Activated naive CD8-positive, alpha-beta T cell treated with anti-CD3 and anti-CD28 coated beads for 36 hours (primary cell): Measurements from ENCODE around the gene SCNN1B. TPM values are rescaled to one million over a fixed set of nuclear protein-coding genes. Genes with fewer than 3 reads are reported as not detected.

Experiments used
- DNase-seq: peaks from one replicate; pipeline ENCODE4 v3.0.0; 2021
- H3K27ac Mint-ChIP-seq: one replicate; pipeline ENCODE4 v1.8.0; 2022; ENCODE audit warnings: mild to moderate bottlenecking, moderate library complexity, mixed read lengths
- H3K27me3 Mint-ChIP-seq: one replicate; pipeline ENCODE4 v1.8.0; 2022; ENCODE audit warnings: mild to moderate bottlenecking, mixed read lengths
- H3K36me3 Mint-ChIP-seq: one replicate; pipeline ENCODE4 v1.8.0; 2021; ENCODE audit warnings: mild to moderate bottlenecking, mixed read lengths
- H3K4me1 Mint-ChIP-seq: one replicate; pipeline ENCODE4 v1.8.0; 2021; ENCODE audit warnings: mixed read lengths
- H3K4me3 Mint-ChIP-seq: one replicate; pipeline ENCODE4 v1.8.0; 2022; ENCODE audit warnings: mild to moderate bottlenecking, moderate library complexity, mixed read lengths
- H3K9me3 Mint-ChIP-seq: one replicate; pipeline ENCODE4 v1.8.0; 2022; ENCODE audit warnings: mixed read lengths
- total RNA-seq, 2 experiments: library from RNA; stranded (reverse); gene quantifications; one replicate each; pipeline ENCODE4 v1.2.3, GENCODE V29; 2021

SCNN1B gene
- total RNA-seq, 2 experiments from 2014 or later = not detected

- peaks cover 13% of the 10 kb centered on the region for H3K27me3 Mint-ChIP-seq
- peaks cover 10% of the 10 kb centered on the region for H3K4me1 Mint-ChIP-seq
- no peaks in the 10 kb centered on the region for H3K36me3 Mint-ChIP-seq
- no peak for DNase-seq
- H3K27ac Mint-ChIP-seq = no peak overlapping the region
- no peak overlapping the region for H3K4me3 Mint-ChIP-seq
- H3K9me3 Mint-ChIP-seq = no peaks in the 10 kb centered on the region
Observed at GRCh38 chr16:23323224-23324030, 21.3 kb downstream of the SCNN1B start.

GRCh38 chr16:23324727-23325126 is 22.6 kb downstream of the SCNN1B start:
- peaks cover 10% of the 10 kb centered on the region for H3K4me1 Mint-ChIP-seq
- H3K9me3 Mint-ChIP-seq = no peaks in the 10 kb centered on the region
- H3K27ac Mint-ChIP-seq = no peak overlapping the region
- no peak for DNase-seq
- no peaks in the 10 kb centered on the region for H3K36me3 Mint-ChIP-seq
- peaks cover 13% of the 10 kb centered on the region for H3K27me3 Mint-ChIP-seq
- no peak overlapping the region for H3K4me3 Mint-ChIP-seq

- Mint-ChIP-seq H3K27ac (no peak overlapping the region), H3K36me3 (no peaks in the 10 kb centered on the region), H3K27me3 (peaks cover 13% of the 10 kb centered on the region), H3K4me3 (no peak overlapping the region), H3K4me1 (peaks cover 10% of the 10 kb centered on the region), H3K9me3 (no peaks in the 10 kb centered on the region)
- DNase-seq = no peak
Observed at GRCh38 chr16:23327836-23328235, 25.7 kb downstream of the SCNN1B start.

- Mint-ChIP-seq H3K27me3 (peaks cover 4% of the 10 kb centered on the region), H3K4me3 (no peak overlapping the region)
Observed at GRCh38 chr16:23330161-23330560, 28.1 kb downstream of the SCNN1B start.

GRCh38 chr16:23330583-23331249 is 28.6 kb downstream of the SCNN1B start:
- H3K4me1 Mint-ChIP-seq = no peaks in the 10 kb centered on the region
- no peak for DNase-seq
- no peak overlapping the region for H3K27ac Mint-ChIP-seq
- H3K4me3 Mint-ChIP-seq = no peak overlapping the region
- peaks cover 3% of the 10 kb centered on the region for H3K27me3 Mint-ChIP-seq
- no peaks in the 10 kb centered on the region for H3K36me3 Mint-ChIP-seq
- H3K9me3 Mint-ChIP-seq = no peaks in the 10 kb centered on the region

More at GRCh38 chr16:23330161-23330560, 28.1 kb downstream of the SCNN1B start:
- Mint-ChIP-seq H3K27ac (no peak overlapping the region), H3K9me3 (no peaks in the 10 kb centered on the region), H3K4me1 (no peaks in the 10 kb centered on the region), H3K36me3 (no peaks in the 10 kb centered on the region)
- DNase-seq = no peak

DNA sequence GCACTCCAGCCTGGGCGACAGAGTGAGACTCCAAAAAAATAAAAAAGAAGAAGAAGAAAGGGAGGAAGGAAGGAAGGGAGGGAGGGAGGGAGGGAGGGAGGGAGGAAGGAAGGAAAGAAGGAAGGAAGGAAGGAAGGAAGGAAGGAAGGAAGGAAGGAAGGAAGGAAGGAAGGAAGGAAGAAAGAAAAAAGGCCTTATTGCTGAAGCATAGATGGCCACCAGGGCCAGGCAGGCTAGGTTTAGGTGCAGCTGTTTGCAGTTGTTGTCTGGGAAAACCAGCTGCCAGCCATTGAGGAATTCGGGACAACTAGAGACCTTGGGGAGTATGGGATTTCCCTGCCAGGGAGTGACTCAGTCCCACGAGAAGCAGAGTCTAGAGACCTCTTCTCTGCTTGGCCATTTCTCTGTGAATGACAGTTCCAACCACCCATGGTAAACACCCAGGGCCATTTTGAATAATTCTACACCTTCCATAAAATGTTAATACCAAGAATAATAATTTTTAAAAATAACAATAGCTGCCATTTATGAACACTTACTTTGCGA is 31.0 kb downstream of the SCNN1B start:
- no peak overlapping the region for H3K27ac Mint-ChIP-seq
- peaks cover 1% of the 10 kb centered on the region for H3K4me1 Mint-ChIP-seq
- H3K36me3 Mint-ChIP-seq = no peaks in the 10 kb centered on the region
- H3K27me3 Mint-ChIP-seq = peaks cover 3% of the 10 kb centered on the region
- no peaks in the 10 kb centered on the region for H3K9me3 Mint-ChIP-seq
- DNase-seq = no peak
- H3K4me3 Mint-ChIP-seq = no peak overlapping the region

- no peaks in the 10 kb centered on the region for H3K9me3 Mint-ChIP-seq
- no peak for DNase-seq
- no peak overlapping the region for H3K4me3 Mint-ChIP-seq
- no peak overlapping the region for H3K27ac Mint-ChIP-seq
- peaks cover 1% of the 10 kb centered on the region for H3K4me1 Mint-ChIP-seq
- peaks cover 11% of the 10 kb centered on the region for H3K27me3 Mint-ChIP-seq
- no peaks in the 10 kb centered on the region for H3K36me3 Mint-ChIP-seq
Observed at GRCh38 chr16:23333831-23334456, 31.8 kb downstream of the SCNN1B start.

DNA sequence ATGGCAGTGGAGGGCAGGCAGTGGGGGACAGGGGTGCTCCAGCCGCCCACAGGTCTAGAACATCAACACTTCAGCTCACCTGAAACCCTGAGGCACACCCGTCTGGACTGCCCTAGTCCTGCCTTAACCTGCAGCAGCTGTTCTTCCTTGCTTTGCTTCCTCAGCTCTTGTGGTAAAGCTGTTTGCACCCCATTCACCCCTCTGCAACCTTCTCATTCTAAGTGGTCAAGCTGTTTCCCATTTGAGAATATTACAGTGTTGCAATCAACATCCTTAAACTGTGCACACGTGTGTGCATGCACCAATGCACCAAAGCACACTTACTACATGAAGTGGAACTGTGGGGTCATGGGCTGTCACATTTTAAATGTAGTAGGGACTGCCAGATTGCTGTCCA is 32.4 kb downstream of the SCNN1B start:
- no peaks in the 10 kb centered on the region for H3K36me3 Mint-ChIP-seq
- no peak overlapping the region for H3K4me3 Mint-ChIP-seq

GRCh38 chr16:23334950-23335349 is 32.8 kb downstream of the SCNN1B start:
- Mint-ChIP-seq H3K9me3 (no peaks in the 10 kb centered on the region), H3K4me3 (no peak overlapping the region), H3K36me3 (no peaks in the 10 kb centered on the region), H3K4me1 (peaks cover 1% of the 10 kb centered on the region), H3K27ac (no peak overlapping the region), H3K27me3 (peaks cover 11% of the 10 kb centered on the region)
- no peak for DNase-seq

More for the DNA sequence above, 32.4 kb downstream of the SCNN1B start:
- DNase-seq = no peak
- Mint-ChIP-seq H3K27ac (no peak overlapping the region), H3K27me3 (peaks cover 11% of the 10 kb centered on the region), H3K9me3 (no peaks in the 10 kb centered on the region), H3K4me1 (peaks cover 1% of the 10 kb centered on the region)

- DNase-seq = no peak
- Mint-ChIP-seq H3K9me3 (no peaks in the 10 kb centered on the region), H3K27me3 (peaks cover 26% of the 10 kb centered on the region), H3K36me3 (no peaks in the 10 kb centered on the region), H3K4me1 (peaks cover 1% of the 10 kb centered on the region), H3K27ac (no peak overlapping the region), H3K4me3 (no peak overlapping the region)
Observed at GRCh38 chr16:23337836-23338550, 35.9 kb downstream of the SCNN1B start.

GRCh38 chr16:23339787-23340186 is 37.7 kb downstream of the SCNN1B start:
- no peak for DNase-seq
- H3K27me3 Mint-ChIP-seq = peaks cover 26% of the 10 kb centered on the region

DNA sequence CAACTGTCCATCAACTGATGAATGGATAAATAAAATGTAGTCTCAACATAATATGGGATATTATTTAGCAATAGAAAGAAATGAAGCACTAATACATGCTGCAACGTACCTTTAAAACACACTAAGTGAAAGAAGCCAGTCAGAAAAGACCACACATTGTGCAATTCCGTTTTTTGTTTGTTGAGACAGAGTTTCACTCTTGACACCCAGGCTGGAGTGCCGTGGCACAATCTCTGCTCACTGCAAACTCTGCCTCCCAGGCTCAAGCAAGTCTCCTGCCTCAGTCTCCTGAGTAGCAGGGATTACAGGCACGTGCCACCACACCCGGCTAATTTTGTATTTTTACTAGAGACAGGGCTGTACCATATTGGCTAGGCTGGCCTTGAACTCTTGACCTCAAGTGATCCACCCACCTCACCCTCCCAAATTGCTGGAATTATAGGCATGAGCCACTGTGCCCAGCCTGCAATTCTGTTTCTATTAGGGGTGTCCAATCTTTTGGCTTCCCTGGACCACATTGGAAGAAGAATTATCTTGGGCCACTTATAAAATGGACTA is 40.1 kb downstream of the SCNN1B start:
- peaks cover 23% of the 10 kb centered on the region for H3K27me3 Mint-ChIP-seq
- no peaks in the 10 kb centered on the region for H3K4me1 Mint-ChIP-seq
- no peaks in the 10 kb centered on the region for H3K9me3 Mint-ChIP-seq
- no peak for DNase-seq
- no peak overlapping the region for H3K27ac Mint-ChIP-seq
- no peaks in the 10 kb centered on the region for H3K36me3 Mint-ChIP-seq
- H3K4me3 Mint-ChIP-seq = no peak overlapping the region

More at GRCh38 chr16:23339787-23340186, 37.7 kb downstream of the SCNN1B start:
- Mint-ChIP-seq H3K36me3 (no peaks in the 10 kb centered on the region), H3K9me3 (no peaks in the 10 kb centered on the region), H3K27ac (no peak overlapping the region), H3K4me3 (no peak overlapping the region), H3K4me1 (peaks cover 1% of the 10 kb centered on the region)

DNA sequence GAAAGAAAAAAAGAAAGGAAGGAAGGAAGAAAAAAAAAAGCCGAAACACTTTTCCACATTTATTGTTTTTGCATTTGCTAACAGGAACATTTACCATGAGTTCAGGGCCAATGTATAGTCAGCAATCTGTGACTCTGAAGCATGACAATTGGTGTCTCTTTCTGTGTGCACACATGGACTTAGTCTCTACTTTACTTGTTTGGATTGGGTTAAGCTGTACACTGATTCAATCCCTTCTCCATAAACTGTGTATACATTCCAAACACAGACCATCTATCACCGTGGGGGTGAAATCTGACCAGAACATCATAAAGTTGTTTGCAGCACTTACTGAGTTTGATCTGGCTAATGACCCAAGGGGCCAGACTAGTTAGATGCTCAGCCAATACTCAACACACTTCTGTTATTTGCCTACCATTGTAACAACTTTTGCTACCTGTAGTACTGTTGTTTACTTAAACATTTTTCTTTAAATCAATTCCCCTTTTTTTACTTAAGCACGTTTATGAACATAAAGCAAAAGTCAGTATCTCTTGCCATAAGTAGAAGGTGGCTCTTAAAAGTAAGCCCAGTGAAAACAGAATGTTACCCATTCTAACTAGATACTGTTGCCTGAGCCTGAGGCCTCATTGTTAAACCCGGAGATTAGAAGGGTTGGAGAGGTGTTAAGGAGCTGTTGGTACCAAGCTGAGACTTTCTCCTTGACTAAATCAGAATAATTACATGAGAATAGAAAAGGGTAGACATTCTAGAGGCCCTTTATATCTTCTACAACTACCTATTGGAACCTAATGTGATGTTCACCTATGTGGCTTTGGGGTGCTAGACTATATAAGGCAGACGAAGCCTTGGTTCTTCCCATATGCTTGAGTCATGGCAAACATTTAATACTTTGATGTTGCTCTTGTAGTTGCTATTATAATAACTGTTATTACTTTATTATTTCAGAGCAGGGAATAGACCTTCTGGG is 41.8 kb downstream of the SCNN1B start:
- no peak overlapping the region for H3K27ac Mint-ChIP-seq
- H3K27me3 Mint-ChIP-seq = peaks cover 19% of the 10 kb centered on the region
- no peak overlapping the region for H3K4me3 Mint-ChIP-seq
- H3K36me3 Mint-ChIP-seq = no peaks in the 10 kb centered on the region
- no peak for DNase-seq
- H3K4me1 Mint-ChIP-seq = no peaks in the 10 kb centered on the region
- H3K9me3 Mint-ChIP-seq = no peaks in the 10 kb centered on the region
